HG03469 (cell line): ENCODE data around the gene NUBPL.
"Not testable (repeated sequence)": the region's sequence is repeated elsewhere in the genome, so short reads cannot be mapped to it uniquely, and the experiment has no call there.

Experiments
- ATAC-seq: cut with Tn5 transposase; IDR thresholded peaks from one replicate; pipeline ENCODE4 v1.9.1; 2021; ENCODE audit warnings: mild to moderate bottlenecking, moderate library complexity, moderate number of reproducible peaks; ENCODE audit not compliant: unreplicated experiment

NUBPL gene

DNA sequence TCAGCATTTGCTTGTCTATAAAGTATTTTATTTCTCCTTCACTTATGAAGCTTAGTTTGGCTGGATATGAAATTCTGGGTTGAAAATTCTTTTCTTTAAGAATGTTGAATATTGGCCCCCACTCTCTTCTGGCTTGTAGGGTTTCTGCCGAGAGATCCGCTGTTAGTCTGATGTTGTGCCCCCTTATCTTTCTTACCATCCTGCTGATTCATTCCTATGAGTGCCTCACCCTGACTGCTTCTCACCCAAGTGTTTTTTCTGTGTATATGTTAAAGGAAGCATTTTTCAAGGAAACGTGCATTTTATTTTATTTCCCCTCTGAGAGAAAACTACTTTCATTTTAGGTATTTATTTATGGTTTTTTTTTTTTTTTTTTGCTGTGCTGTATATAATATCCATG is 236.7 kb downstream of the NUBPL start:
- ATAC-seq = not testable (repeated sequence)

DNA sequence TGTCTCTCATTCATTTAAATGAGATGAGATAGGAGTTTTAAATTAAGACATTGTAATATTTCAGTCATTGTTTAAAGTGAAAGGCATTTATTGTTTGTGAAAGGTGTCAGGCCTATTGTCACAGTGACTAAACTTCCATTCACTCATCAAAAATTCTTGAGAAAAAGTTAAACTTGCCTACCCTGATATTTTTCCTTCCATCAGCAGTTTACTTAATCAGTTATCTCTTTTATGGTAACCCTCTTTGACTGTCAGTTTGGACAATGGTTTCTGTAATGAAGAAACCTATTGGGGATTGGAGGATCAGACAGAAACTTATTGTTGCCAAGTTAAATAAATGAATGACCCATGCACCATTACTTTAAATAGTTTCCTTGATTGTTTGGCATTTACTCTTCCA is 241.6 kb downstream of the NUBPL start:
- ATAC-seq = no peak

DNA sequence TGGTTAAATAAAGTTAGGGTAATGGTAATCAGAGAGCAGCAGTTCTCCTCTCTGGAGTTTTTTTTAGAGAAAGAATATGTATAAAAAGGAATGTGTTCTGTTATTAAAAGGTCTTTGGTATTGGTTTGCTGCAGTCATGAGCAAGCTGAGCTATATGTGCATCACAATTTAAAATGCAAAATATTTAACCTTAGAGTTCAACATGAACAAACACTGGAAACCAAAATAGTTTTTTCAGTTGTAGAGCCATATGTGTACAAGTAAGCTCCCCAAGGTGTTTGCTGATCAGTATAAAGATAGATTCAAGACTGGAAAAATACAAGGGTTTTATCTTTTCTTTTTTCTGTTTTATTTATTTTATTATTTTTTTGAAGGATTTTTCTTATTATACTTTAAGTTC is 245.0 kb downstream of the NUBPL start:
- no peak for ATAC-seq

DNA sequence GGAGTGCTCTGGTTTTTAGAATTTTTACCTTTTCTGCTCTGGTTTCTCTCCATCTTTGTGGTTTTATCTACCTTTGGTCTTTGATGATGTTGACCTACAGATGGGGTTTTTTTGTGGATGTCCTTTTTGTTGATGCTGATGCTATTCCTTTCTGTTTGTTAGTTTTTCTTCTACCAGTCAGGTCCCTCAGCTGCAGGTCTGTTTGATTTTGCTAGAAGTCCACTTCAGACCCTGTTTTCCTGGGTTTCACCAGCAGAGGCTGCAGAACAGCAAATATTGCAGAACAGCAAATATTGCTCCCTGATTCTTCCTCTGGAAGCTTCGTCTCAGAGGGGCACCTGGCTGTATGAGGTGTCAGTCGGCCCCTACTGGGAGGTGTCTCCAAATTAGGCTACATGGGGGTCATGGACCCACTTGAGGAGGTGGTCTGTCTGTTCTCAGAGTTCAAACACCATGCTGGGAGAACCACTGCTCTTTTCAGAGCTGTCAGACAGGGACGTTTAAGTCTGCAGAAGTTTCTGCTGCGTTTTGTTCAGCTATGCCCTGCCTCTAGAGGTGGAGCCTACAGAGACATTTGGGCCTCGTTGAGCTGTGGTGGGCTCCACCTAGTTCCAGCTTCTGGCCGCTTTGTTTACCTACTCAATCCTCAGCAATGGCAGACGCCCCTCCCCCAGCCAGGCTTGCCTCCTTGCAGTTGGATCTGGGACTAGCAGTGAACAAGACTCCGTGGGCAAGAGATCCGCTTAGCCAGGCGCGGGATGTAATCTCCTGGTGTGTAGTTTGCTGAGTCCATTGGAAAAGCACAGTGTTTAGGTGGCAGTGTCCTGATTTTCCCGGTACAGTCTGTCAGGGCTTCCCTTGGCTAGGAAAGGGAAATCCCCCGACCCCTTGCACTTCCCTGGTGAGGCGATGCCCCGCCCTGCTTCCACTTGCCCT is 250.8 kb downstream of the NUBPL start:
- ATAC-seq = not testable (repeated sequence)

DNA sequence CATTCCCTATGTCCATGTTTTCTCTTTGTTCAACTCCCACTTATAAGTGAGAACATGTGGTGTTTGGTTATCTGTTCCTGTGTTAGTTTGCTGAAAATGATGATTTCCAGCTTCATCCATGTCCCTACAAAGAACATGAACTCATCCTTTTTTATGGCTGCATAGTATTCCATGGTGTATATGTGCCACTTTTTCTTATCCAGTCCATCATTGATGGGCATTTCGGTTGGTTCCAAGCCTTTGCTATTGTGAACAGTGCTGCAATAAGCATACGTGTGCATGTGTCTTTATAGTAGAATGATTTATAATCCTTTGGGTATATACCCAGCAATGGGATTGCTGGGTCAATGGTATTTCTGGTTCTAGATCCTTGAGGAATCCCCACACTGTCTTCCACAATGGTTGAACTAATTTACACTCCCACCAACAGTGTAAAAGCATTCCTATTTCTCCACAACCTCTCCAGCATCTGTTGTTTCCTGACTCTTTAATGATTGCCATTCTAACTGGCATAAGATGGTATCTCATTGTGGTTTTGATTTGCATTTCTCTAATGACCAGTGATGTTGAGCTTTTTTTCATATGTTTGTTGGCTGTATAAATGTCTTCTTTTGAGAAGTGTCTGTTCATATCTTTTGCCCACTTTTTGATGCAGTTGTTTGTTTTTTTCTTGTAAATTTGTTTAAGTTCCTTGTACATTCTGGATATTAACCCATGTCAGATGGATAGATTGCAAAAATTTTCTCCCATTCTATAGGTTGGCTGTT is 252.7 kb downstream of the NUBPL start:
- not testable (repeated sequence) for ATAC-seq

DNA sequence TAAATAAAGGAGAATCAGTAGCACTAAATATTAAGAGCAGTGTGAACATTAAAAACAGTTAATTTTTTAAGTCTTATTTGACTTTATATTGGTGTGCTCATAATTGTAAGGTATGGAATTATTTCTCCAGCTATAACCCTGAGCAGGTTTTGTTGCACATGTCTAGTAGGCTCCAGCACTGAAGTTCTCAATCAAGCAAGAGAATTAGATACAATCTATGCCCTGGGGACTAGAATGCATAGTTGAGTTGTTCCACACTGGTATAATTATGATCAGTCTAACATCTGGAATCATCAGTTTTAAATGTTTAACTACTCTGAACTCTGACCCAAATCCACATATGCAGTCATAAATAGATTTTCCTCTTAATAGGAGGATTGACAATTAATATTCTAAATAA is 258.1 kb downstream of the NUBPL start:
- no peak for ATAC-seq

DNA sequence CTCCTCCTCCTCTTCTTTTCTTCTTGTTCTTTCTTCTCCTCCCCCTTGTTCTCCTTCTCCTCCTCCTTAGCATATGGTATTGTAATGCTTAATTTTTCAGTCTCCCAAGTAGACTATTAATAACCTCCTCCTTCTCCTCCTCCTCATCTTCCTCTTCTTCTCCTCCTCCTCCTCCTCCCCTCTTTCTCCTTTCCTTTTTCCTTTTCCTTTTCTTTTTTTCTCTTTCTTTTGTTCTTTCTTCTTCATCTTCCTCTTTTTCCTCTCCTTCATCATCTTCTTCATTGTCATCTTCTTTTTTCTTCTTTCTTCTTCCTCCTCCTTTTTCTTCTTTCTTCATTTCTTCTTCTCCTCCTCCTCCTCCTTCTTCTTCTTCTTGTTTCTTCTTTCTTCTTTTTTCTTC is 264.3 kb downstream of the NUBPL start:
- no peak for ATAC-seq

DNA sequence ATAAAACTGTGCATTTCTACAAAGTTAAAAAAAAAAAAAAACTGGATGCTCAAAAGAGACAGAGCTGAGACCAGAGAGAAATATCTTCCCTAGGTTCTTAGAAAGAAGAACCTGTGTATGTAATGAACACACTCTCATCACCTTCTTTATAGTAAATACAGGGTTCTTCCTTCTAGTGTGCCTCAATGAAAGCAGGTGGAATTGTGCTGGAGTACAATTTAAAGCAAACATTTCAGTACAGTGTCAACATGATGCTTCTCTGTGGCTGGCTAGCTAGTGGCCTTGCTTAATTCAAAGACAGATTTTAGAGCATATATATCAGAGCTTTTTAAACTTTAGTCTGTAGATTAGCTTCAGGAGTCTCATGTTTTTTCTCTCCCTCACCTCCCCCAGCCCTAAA is 266.1 kb downstream of the NUBPL start:
- no peak for ATAC-seq

DNA sequence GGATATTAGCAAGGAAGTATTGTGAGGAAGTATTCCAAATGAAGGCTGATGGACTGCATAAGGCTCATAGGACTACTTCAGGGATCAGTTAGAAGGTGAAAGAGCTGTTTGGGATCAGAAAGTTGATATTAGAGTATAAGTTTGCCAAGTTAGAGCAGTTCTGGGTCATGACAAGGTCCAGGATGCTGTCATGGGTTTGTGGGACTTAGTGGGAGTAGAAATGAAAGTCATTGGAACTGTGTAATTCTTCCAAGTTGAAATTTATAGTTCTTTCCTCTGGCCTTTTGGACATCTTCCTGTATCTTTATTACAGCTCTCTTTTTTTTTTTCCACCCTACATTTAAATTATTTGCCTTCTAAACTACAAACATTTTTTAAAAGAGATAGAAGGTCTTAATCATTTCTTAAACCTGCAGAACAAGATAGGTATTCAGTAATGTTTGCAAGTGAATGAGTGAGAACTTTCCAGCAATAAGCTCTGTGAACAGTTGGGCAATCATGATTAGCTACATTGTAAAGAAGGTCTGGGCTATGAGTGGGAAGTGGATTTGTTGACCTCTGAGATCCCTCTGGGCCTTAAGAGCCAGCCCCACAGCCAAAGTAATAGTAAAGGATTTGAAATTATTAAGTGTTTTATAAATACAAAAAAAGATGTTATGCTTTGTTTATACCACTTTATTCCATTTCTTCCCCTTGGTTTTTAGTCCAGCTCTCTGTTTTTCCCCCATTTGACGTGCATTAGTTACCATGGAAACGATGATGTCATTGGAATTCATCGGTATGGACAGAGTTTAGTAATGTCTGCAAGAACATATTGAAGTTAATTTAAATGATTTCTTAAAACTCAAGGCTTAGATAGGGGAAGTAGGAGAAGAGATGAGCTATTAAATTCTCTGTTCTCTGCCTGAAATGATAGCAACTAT is 268.0 kb downstream of the NUBPL start:
- ATAC-seq = no peak

DNA sequence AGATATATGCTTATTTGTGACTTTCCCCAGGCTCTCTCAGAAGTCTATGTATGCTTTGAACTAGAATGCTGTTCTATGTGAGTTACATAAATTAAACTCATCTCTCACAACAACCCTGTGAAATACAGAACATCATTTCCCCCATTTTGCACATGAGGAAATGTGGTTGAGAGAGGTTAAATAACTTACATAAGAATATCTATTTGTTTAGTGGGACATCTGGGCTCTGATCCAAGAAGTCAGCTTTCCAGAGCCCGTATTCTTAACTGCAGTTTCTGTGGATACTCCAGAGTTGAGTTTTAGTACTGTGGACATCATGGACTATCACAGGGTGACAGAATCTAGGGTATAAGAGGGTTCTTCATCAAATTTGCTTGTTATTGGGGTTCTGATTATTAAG is 273.4 kb downstream of the NUBPL start:
- ATAC-seq = no peak

DNA sequence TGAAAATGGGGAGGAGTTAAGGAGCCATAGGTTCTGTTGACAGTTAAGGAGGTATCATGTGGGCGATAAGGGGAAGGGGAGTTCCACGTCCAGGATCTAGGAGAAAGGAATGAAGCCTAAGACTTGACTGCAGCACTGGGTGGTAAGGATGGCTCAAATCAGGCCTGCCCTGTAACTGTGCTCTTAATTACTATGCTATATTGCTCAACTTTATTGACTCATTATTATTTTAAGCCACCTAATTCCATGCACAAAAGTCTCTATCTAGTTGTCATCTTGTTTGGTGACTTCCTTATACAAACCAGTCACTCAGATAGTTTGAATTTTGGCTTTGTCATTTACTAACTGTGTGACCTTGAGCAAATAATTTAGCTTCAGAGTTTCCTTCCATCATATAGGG is 273.8 kb downstream of the NUBPL start:
- no peak for ATAC-seq

DNA sequence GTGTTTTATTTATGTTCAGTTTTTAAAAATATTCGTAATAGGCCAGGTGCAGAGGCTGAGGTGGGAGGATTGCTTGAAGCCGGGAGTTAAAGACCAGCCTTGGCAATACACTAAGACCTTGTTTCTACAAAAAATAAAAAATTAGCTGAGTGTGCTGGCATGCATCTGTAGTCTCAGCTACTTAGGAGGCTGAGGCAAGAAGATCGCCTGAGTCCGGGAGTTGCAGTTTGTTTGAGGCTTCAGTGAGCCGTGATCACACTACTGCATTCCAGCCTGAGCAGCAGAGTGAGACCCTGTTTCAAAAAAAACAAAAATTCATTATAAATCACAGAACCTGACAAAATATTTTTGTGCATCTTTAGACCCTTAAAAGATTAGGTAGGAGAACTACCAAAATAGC is 275.8 kb downstream of the NUBPL start:
- no peak for ATAC-seq

DNA sequence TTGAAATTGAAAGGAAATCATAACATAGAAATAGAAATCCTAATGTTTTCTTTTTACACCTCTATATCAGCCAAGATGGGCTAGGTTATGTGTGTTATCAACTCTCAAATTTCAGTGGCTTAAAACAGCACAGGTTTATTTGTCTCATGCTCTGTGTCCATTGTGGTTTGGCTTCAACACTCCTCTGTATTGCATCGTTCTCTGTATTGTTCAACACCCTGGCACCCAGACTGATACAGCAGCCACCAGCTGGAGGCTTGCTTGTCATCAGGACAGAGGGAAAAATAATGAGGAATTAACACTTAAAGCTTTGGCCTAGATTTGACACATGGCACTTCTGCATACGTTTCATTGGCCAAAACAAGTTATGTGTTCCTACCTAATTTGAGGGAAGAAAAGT is 281.7 kb downstream of the NUBPL start:
- ATAC-seq = no peak

DNA sequence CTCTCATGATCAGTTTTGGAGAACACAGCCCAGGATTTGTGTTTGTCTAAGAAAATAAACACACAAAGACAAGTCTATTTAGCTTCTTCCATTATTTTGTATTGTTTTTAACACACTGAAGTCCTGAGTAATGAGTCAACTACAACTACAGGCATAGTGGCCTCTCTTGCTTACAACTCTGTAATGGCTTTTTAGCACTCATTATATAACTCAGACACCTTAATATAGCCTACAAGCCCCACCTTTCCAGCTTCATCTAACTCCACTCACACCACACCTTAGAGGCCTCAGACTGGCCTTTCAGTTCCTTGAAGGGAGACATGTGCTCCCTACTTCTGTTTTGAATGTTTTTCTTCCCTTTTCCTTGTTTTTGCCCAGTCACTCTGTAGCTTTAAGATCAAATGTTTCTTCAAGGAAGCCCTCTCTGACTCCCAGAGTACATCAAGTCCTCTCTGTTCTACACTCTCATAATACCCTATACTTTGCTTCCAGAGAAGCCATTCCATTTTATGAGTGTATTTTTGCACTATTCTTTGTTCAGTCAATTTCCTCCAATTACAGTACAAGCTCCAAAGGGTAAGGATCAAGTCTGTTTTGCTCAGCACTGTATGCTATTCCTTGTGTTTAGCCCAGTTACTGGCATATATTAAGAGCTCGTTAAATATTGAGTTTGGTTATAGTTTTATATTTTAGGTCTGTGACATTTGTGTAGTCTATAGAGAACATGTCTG is 282.3 kb downstream of the NUBPL start:
- ATAC-seq = no peak

DNA sequence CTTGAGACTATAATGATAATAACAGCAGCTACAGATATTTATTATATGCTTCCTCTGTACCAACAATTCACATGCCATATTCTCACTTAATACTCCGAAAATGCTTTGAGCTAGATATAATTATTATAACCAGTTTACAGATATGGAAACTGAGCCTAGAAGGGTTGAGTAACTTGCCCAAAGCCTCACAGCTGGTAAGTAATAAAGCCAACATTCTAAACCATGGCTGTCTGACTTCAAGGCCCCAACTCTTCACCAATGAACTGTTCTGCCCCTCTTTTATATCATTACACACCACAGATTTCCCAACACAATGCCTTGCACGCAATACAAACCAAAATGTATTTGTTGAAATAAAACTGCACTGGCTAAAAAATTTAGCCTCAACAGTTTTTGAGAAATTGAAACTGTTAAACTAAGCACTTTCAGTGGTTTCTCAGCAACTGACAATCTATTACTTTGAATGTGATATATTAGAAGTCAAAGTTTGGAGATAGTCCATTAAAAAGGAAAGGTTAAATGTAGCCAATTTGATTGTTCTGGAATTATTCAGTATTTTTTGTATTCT is 293.4 kb downstream of the NUBPL start:
- no peak for ATAC-seq

DNA sequence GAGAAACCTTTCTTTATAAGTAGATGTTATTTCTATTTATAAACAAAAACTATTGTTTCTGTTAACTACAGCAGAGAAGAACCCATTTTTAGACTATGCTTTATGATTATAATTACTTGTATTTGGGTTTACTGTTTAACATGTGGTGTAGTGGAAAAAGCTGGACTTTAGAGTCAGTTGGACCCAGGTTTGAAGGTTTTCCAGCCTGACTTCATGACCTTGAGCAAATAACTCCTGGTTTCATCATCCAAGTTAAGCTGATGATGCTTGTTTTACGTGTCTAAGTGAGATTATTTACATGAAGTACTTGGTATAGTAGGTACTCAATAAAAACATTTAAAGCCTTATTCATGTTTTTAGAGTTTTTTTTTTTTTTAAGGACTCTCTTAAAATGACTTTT is 294.1 kb downstream of the NUBPL start:
- ATAC-seq = no peak

DNA sequence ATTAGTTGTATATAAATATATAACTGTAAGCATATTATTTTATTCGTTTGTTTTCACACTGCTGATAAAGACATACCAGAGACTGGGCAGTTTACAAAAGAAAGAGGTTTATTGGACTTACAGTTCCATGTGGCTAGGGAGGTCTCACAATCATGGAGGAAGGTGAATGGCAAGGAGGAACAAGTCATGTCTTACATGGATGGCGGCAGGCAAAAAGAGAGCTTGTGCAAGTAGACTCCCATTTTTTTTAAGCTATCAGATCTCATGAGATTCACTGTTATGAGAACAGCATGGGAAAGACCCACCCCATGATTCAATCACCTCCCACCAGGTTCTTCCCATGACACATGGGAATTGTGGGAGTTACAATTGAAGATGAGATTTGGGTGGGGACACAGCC is 294.8 kb downstream of the NUBPL start:
- not testable (repeated sequence) for ATAC-seq

DNA sequence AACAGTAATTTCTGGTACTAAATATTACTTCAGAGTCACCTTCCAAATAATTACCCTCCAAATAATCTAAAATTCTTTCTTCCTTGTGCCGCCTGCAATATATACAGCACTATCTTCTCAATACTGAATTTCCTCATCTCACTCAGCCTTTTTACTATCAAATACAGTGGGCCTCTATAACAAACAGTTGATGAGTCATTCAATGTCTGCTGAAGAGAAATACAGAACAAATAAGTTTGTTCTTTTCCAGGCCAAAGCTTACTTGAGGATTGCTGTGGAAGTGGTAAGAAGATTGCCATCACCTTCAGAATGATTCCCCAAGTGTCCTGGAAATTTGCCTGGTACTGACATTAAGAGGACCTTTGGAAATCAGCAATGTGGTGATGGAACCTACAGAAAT is 297.7 kb downstream of the NUBPL start:
- no peak for ATAC-seq

DNA sequence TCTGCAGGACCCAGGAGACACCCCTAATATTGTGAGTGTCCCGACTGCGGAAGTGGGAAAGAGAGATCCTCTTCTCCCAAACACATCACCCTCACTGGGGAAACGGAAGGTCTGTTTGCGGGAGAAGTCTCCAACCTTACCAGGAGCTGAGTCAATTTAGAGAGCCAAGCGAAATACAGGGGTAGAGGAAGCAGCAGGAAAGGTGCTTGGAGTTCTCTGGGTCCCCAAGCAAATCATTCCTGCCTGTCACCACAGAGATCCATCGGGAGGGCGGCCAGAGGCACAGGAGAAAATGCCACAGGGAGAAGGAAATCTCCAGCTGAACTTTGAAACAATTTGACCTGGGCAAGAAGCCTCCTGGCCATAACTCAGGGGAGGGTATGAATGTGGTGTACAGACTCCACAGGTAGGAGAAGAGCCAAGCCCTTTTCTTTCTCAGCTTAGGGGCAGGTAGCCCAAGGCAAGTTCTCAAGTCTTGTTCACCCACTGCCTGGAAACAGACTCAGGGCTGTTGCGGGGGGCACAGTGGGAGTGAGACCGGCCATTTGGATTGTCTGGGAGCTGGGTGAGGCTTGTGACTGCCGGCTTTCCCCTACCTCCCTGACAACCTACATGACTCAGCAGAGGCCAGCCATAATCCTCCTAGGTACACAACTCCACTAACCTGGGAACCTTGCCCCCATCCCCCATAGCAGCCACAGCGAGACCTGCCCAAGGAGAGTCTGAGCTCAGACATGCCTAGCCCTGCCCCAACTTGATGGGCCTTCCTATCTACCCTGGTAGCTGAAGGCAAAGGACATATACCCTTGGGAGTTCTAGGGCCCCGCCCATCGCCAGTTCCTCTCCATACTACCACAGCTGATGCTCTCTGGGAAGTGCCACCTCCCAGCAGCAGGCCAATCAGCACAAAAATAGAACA is 304.0 kb downstream of the NUBPL start:
- ATAC-seq = no peak
